ENCODE measurements around the gene COP1.
"Not testable (repeated sequence)": the region's sequence is repeated elsewhere in the genome, so short reads cannot be mapped to it uniquely, and the experiment has no call there.

The COP1 gene

GRCh38 chr1:176029609-176030008, 177.5 kb downstream of the COP1 start:
- no peak for DNase-seq

- no peak for DNase-seq
Observed at GRCh38 chr1:176029155-176029554, 177.9 kb downstream of the COP1 start.

- DNase-seq: not testable (repeated sequence)
Observed at GRCh38 chr1:176027934-176028333, 179.2 kb downstream of the COP1 start.

- no peak for DNase-seq
Observed at GRCh38 chr1:176022574-176022973, 184.5 kb downstream of the COP1 start.

GRCh38 chr1:176017722-176018121, 189.4 kb downstream of the COP1 start:
- DNase-seq: no peak

GRCh38 chr1:176009951-176010350, 197.1 kb downstream of the COP1 start:
- no peak for DNase-seq

GRCh38 chr1:176007756-176008389, 199.2 kb downstream of the COP1 start:
- not testable (repeated sequence) for DNase-seq

- not testable (repeated sequence) for DNase-seq
Observed at GRCh38 chr1:175994660-175995059, 212.4 kb downstream of the COP1 start.

- not testable (repeated sequence) for DNase-seq
Observed at GRCh38 chr1:175992825-175993224, 214.3 kb downstream of the COP1 start.

- DNase-seq: not testable (repeated sequence)
Observed at GRCh38 chr1:175992202-175992601, 214.9 kb downstream of the COP1 start.

GRCh38 chr1:175984813-175985212, 222.3 kb downstream of the COP1 start:
- no peak for DNase-seq

- no peak for DNase-seq
Observed at GRCh38 chr1:175984057-175984812, 222.9 kb downstream of the COP1 start.

- not testable (repeated sequence) for DNase-seq
Observed at GRCh38 chr1:175983363-175983762, 223.7 kb downstream of the COP1 start.

- no peak for DNase-seq
Observed at GRCh38 chr1:175981128-175981527, 226.0 kb downstream of the COP1 start.

GRCh38 chr1:175978926-175979325, 228.2 kb downstream of the COP1 start:
- DNase-seq: no peak

GRCh38 chr1:175978476-175978875, 228.6 kb downstream of the COP1 start:
- no peak for DNase-seq

GRCh38 chr1:175976865-175977642, 230.0 kb downstream of the COP1 start:
- DNase-seq: no peak

GRCh38 chr1:175969231-175969630, 237.9 kb downstream of the COP1 start:
- no peak for DNase-seq

GRCh38 chr1:175968486-175969172, 238.5 kb downstream of the COP1 start:
- DNase-seq: no peak

GRCh38 chr1:175963740-175964139, 243.3 kb downstream of the COP1 start:
- no peak for DNase-seq

- no peak for DNase-seq
Observed at GRCh38 chr1:175960169-175960568, 246.9 kb downstream of the COP1 start.

- DNase-seq: no peak
Observed at GRCh38 chr1:175951627-175952026, 255.5 kb downstream of the COP1 start.

GRCh38 chr1:175947771-175948170, 259.3 kb downstream of the COP1 start:
- DNase-seq: no peak

Data from activated CD4-positive, CD25-positive, alpha-beta regulatory T cell (primary cell).